WERI-Rb-1 (cell line): ENCODE data around the gene PPP1R16B.

Experiments used
- DNase-seq: peaks from one replicate; pipeline ENCODE4 v3.0.0-alpha.2; 2020
- H3K27ac ChIP-seq: fragments of 250-450 bp; sonication (Bioruptor Pico); 2 replicates; pipeline ENCODE4 v1.5.1; 2020; ENCODE audit warnings: mild to moderate bottlenecking, moderate library complexity
- H3K27me3 ChIP-seq: fragments of 250-450 bp; sonication (Bioruptor Pico); 2 replicates; pipeline ENCODE4 v1.5.1; 2021; ENCODE audit warnings: mild to moderate bottlenecking, low read depth, moderate library complexity; ENCODE audit not compliant: insufficient read depth, severe bottlenecking
- H3K36me3 ChIP-seq: fragments of 250-450 bp; sonication (Bioruptor Pico); 2 replicates; pipeline ENCODE4 v1.5.1; 2020; ENCODE audit warnings: mild to moderate bottlenecking, moderate library complexity
- H3K4me3 ChIP-seq: 2 replicates; pipeline ENCODE4 v1.5.1; 2011; ENCODE audit warnings: low read depth, mild to moderate bottlenecking, control low read depth, low read length
- H3K9me3 ChIP-seq: fragments of 250-450 bp; sonication (Bioruptor Pico); 2 replicates; pipeline ENCODE4 v1.5.1; 2021; ENCODE audit warnings: mild to moderate bottlenecking, moderate library complexity; ENCODE audit not compliant: severe bottlenecking
- TF ChIP-seq, protein P1 (sequence below): IDR thresholded peaks from 2 replicates; pipeline ENCODE4 v1.5.1; 2011; ENCODE audit warnings: low read depth, mild to moderate bottlenecking, control low read depth, inconsistent platforms, low read length

PPP1R16B gene

DNA sequence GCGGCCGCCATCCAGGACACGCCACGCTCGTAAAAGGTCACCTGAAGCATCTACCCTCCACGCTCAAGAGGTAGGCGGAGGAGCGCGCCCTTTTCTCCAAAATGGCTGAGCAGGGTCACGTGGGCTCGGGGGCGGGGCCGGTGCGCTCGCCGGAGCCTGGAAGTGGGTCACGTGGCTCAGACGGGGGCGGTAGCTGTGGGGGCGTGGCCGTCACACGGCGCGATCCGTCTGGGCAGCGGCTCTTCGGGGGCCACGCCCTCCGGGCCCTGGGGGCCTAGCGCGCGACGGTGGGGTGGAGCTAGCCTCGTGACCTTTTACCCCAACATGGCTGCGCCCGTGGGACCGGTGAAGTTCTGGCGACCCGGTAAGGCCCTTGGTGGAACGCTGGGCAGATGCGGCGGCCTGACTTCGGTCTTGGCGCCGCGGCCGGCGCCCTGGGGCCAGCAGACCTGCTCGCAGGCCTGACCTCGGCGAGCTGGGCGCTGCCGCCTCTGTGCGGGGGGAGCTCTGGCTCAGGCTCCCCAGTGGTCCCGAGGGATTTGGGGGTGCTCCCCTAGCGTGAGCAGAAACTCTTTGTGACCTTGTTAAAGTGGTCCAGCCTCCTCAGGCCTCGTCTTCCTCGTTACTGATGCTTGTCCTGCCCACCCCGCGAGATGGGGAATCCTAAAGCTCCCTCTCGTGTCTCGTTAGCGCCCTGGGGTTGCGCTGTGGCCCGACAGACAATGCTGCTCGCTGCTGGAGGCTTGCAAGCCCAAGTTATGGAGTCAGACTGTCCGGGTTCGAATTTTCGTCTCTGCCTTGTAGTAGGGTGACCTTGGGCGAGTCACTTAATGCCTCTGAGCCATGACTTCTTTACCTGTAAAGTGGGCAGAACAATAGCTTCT, 156.8 kb downstream of the PPP1R16B start, which contains the start of gene DHX35:
TSS of gene DHX35 (plus strand) at position 301 of the 884 bp plus-strand sequence. CDS start at position 325, 24 bp downstream.
- Histone ChIP-seq H3K27me3 (no peaks in the 10 kb centered on the region), H3K27ac (peak within 1 kb of the TSS; percentile 90), H3K4me3 (peak within 1 kb of the TSS; percentile 94), H3K9me3 (peaks cover 3% of the 10 kb centered on the region), H3K36me3 (no peaks in the 10 kb centered on the region; the same call in 1 of the 2 replicates)
- peak; percentile 97 for DNase-seq
- TF ChIP-seq, protein P1, sequence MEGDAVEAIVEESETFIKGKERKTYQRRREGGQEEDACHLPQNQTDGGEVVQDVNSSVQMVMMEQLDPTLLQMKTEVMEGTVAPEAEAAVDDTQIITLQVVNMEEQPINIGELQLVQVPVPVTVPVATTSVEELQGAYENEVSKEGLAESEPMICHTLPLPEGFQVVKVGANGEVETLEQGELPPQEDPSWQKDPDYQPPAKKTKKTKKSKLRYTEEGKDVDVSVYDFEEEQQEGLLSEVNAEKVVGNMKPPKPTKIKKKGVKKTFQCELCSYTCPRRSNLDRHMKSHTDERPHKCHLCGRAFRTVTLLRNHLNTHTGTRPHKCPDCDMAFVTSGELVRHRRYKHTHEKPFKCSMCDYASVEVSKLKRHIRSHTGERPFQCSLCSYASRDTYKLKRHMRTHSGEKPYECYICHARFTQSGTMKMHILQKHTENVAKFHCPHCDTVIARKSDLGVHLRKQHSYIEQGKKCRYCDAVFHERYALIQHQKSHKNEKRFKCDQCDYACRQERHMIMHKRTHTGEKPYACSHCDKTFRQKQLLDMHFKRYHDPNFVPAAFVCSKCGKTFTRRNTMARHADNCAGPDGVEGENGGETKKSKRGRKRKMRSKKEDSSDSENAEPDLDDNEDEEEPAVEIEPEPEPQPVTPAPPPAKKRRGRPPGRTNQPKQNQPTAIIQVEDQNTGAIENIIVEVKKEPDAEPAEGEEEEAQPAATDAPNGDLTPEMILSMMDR, result peak; percentile 61

DNA sequence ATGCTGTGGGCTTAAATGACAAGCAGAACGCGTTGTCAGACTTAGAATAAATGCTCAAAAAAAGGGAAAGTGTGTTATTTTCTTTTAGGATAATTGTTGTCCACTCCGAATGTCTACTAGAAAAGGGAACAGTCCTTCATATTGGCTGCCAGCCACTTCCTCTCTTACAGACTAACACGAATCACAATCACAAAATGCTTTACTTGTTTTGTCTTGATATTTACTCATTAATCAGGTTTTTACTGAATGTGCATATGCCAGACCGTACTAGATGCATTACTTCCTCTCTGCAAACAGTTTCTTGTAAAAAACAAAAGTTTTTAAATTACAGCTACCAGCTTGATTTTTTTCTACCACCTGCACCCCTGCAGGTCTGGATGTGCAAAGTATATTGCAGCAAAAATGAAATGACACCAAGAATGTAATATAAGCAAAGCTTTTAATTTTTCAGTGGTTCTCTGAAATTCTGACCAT, 157.5 kb downstream of the PPP1R16B start:
- Histone ChIP-seq H3K4me3 (peak overlapping the region; percentile 94), H3K27me3 (no peaks in the 10 kb centered on the region), H3K36me3 (no peaks in the 10 kb centered on the region; the same call in 1 of the 2 replicates), H3K27ac (peak overlapping the region; percentile 90), H3K9me3 (peaks cover 3% of the 10 kb centered on the region)
- no peak for DNase-seq
- TF ChIP-seq, protein P1, result no peak

DNA sequence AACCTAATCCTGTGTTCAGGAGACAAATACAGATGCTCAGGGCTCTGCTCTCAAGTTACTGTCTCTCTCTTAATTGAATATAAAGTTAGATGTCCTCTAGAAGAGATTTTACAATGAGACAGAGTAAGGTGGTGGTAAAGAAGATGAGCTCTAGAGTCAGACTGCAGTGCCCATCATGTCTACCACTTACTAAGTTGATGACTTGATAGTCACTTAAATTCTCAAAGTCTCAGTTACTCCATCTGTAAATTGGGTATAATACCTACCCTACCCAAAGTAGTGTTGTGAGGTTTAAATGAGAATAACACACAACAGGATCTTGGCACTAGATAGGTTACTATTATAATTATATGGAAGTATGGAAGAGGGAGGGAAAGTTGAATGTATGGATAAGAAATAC, 158.2 kb downstream of the PPP1R16B start:
- Histone ChIP-seq H3K36me3 (no peaks in the 10 kb centered on the region; the same call in 1 of the 2 replicates), H3K9me3 (peaks cover 3% of the 10 kb centered on the region), H3K27ac (no peak overlapping the region), H3K4me3 (no peak overlapping the region), H3K27me3 (no peaks in the 10 kb centered on the region)
- TF ChIP-seq, protein P1, result no peak
- no peak for DNase-seq

DNA sequence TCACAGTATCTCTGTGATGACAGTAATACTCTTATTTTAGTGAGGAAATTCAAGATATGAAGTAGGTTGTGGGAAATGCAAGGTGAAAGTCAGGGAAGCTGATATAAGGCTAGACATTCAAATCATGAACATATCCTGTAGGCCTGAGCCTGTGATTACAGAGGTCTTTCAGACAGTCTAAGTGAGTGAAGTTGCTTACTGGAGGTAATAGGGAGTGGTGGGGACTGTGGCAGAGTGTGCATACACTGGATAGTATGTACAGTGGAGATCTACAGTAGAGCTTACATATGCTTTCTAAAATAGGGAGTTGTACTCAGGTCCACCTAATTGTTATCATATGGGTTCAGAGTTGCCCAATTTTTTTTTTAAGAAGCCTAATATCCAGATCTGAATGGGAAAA, 159.8 kb downstream of the PPP1R16B start:
- no peaks in the 10 kb centered on the region for H3K27me3 ChIP-seq
- H3K27ac ChIP-seq, result no peak overlapping the region
- peaks cover 3% of the 10 kb centered on the region for H3K9me3 ChIP-seq
- TF ChIP-seq, protein P1, result no peak
- H3K36me3 ChIP-seq, result peaks cover 7% of the 10 kb centered on the region
- DNase-seq, result no peak
- H3K4me3 ChIP-seq, result no peak overlapping the region

DNA sequence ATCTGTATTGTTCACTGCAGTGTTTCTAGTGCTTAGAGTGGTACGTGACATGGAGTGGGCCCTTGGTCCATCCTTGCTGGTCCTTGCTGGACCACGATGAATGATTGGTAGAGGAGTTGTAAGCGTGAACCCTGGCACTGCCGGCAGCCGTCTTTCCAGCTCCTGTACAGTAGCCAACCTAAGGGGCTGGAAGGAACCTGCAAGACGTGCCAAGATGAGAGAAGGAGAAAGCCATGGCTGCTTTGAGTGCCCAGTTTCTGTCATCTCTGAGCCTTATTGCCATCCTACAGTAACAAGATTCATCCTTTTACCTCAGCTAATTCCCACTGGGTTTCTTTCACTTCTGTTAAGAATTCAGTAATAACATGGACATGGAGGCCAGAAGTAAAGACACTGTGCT, 162.6 kb downstream of the PPP1R16B start:
- peaks cover 14% of the 10 kb centered on the region for H3K36me3 ChIP-seq

More for the DNA sequence above, 162.6 kb downstream of the PPP1R16B start:
- Histone ChIP-seq H3K27ac (no peak overlapping the region), H3K27me3 (no peaks in the 10 kb centered on the region), H3K9me3 (no peaks in the 10 kb centered on the region), H3K4me3 (no peak overlapping the region)
- DNase-seq, result no peak
- TF ChIP-seq, protein P1, result no peak
